Pancreas (tissue), 10 donors: ENCODE data around the gene GPS2. TPM values are rescaled to one million over a fixed set of nuclear protein-coding genes. Genes with fewer than 3 reads are reported as not detected.

ENCODE experiments used
- ATAC-seq, 4 donors: fragments of 200-7000 bp; cut with Tn5 transposase; one replicate each; pipeline versions ENCODE4 v1.8.0 to v1.9.1; 2020; ENCODE audit warnings: mild to moderate bottlenecking in 4 of 4, moderate library complexity in 4 of 4
- DNase-seq, 6 donors: peaks; one replicate each; pipeline ENCODE4 v3.0.0-alpha.2; 2020
- FAIRE-seq: peaks from 2 replicates; lab custom pipeline; 2012; peaks lifted over from hg19 to GRCh38; lab: Jason Lieb, UNC
- H3K27ac ChIP-seq, 4 donors: fragments of 200-600 bp; sonication (generic); 1 replicate in 3 of 4; 2 replicates in 1 of 4; pipeline versions ENCODE4 v1.5.0 to v1.8.0; 2020
- H3K27me3 ChIP-seq, 4 donors: fragments of 200-600 bp; one replicate each; pipeline ENCODE4 v1.8.0; 2021
- H3K36me3 ChIP-seq, 3 donors: fragments of 200-600 bp; sonication (generic) in 1 of 3; one replicate each; pipeline versions ENCODE4 v1.5.0 to v1.8.0; 2020 to 2021
- H3K4me1 ChIP-seq, 3 donors: fragments of 200-600 bp; one replicate each; pipeline ENCODE4 v1.8.0; 2021
- H3K4me3 ChIP-seq, 4 donors: fragments of 200-600 bp; sonication (generic) in 2 of 4; one replicate each; pipeline versions ENCODE4 v1.5.0 to v1.8.0; 2020 to 2021
- H3K9me3 ChIP-seq, 4 donors: fragments of 200-600 bp; one replicate each; pipeline ENCODE4 v1.8.0; 2021
- WGBS, 2 donors: extraction: QIAGEN DNeasy Blood & Tissue Kit; methylation state at CpG; one replicate each; pipeline ENCODE4 v1.1.7; 2013; 5-methylcytosine and 5-hydroxymethylcytosine counted together
- intact Hi-C, 3 donors: fragments of 100-400 bp; cut with DNase I; formaldehyde crosslinking; loops; one replicate each; pipeline versions ENCODE4 v1.11.1 to v1.14.2; 2022
- polyA plus RNA-seq, 2 donors: library from polyadenylated mRNA; stranded (reverse); fragments of 200-250 nt; gene quantifications; one replicate each; pipeline ENCODE4 v1.2.3, GENCODE V29; 2013
- total RNA-seq, 6 donors: library from RNA; stranded (reverse); fragmentation: NEBNext Ultra II Directional in 4 of 6; extraction: Animal tissue kit (Norgen Biotek cat#: 25700) in 4 of 6; gene quantifications; one replicate each; pipeline versions ENCODE4 v1.2.1 to v1.2.4, GENCODE V29; 2021 to 2023
- TF ChIP-seq, protein P1 (sequence below), 4 donors: fragments of 200-600 bp; sonication (generic) in 3 of 4; IDR thresholded peaks; one replicate each; pipeline versions ENCODE4 v1.5.0 to v1.8.0; 2021; ENCODE audit warnings: antibody characterized with exemption in 4 of 4
- donor health status: healthy with polysubstance abuse.
- donor health status: DM: no; HTN: no; CAD: no; lungs with moderate emphysema.
- donor health status: DM: no; HTN: no; CAD: no.
- donor health status: control.
- donor health status: control.
- donor health status: Bipolar disorder and iron deficiency.
- donor health status: DM: yes; HTN: yes; CAD: no.
- donor health status: DM: no; HTN: no; CAD: no.
- donor health status: DM: no; HTN: no; CAD: no.
- donor health status: DM: yes; HTN: yes; CAD: no.

GPS2 gene
- total and polyA plus RNA-seq, 8 donors = 22.1 to 101 (median 30.6) TPM

GRCh38 chr17:7329374-7329996 lies 14.3 kb upstream of the GPS2 start:
- Histone ChIP-seq H3K27me3 (no peaks in the 10 kb centered on the region), H3K4me1 (peaks cover 0 to 11% (median 4%) of the 10 kb centered on the region in 3 donors), H3K27ac (peak overlapping the region; percentile 71 to 91 (median 82)), H3K9me3 (no peaks in the 10 kb centered on the region), H3K36me3 (no peaks in the 10 kb centered on the region), H3K4me3 (peak overlapping the region; percentile 87 to 98 (median 96))
- peak; percentile 81 for FAIRE-seq
- peak; percentile 89 to 93 (median 90) for ATAC-seq
- 0% methylated on average over 42 to 43 of the region's 43 CpGs for WGBS, 2 donors
- DNase-seq = peak; percentile 93 to 99 (median 98)
- TF ChIP-seq, protein P1, sequence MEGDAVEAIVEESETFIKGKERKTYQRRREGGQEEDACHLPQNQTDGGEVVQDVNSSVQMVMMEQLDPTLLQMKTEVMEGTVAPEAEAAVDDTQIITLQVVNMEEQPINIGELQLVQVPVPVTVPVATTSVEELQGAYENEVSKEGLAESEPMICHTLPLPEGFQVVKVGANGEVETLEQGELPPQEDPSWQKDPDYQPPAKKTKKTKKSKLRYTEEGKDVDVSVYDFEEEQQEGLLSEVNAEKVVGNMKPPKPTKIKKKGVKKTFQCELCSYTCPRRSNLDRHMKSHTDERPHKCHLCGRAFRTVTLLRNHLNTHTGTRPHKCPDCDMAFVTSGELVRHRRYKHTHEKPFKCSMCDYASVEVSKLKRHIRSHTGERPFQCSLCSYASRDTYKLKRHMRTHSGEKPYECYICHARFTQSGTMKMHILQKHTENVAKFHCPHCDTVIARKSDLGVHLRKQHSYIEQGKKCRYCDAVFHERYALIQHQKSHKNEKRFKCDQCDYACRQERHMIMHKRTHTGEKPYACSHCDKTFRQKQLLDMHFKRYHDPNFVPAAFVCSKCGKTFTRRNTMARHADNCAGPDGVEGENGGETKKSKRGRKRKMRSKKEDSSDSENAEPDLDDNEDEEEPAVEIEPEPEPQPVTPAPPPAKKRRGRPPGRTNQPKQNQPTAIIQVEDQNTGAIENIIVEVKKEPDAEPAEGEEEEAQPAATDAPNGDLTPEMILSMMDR (IDR thresholded peaks at IDR 0.05) = no peak
- intact Hi-C loops = no loop called here

DNA sequence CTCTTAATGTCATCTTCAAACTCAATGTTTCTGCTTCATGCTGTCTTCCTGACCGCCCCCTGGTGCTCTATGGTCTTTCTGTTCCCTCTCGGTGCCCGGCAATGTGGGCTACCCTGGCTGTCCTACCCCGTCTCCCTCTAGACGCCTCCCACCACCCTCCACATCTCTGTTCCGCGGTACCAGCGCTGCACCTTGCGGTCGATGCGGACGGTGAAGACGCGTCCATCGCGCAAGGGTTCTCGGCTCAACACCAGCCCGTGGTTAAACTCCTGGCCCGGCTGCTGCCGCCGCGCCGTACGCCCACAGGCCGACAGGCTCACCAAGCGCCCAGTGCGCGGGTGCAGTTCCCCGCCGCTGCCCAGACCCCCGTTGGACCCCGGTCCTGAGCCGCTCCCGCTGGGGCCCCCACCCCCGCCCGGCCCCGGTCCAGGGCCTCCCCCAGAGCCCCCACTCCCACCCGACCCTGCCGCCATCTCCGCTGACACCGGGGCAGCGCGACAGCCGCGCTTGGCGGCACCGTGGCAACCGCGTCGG lies 13.7 kb upstream of the GPS2 start, which contains the start of gene NEURL4:
NEURL4 (minus strand) TSS at position 496 of the 534 bp plus-strand sequence; CDS start at position 473, 23 bp downstream.
- no peaks in the 10 kb centered on the region for H3K27me3 ChIP-seq
- TF ChIP-seq, protein P1 (IDR thresholded peaks at IDR 0.05) = no peak
- WGBS, 2 donors = 0 to 1% methylated on average over 49 to 50 of the region's 50 CpGs
- intact Hi-C loops = no loop called here
- H3K27ac ChIP-seq = peak within 1 kb of the TSS; percentile 71 to 91 (median 82)
- ATAC-seq (peak in 3 of 4 donors; percentile 21 to 39 (median 26)), DNase-seq (no peak), FAIRE-seq (no peak)
- H3K36me3 ChIP-seq = peaks cover 0 to under 1% (median 0%) of the 10 kb centered on the region in 3 donors
- peaks cover 0 to 11% (median 4%) of the 10 kb centered on the region in 3 donors for H3K4me1 ChIP-seq
- peak within 1 kb of the TSS; percentile 87 to 98 (median 96) for H3K4me3 ChIP-seq
- H3K9me3 ChIP-seq = no peaks in the 10 kb centered on the region

DNA sequence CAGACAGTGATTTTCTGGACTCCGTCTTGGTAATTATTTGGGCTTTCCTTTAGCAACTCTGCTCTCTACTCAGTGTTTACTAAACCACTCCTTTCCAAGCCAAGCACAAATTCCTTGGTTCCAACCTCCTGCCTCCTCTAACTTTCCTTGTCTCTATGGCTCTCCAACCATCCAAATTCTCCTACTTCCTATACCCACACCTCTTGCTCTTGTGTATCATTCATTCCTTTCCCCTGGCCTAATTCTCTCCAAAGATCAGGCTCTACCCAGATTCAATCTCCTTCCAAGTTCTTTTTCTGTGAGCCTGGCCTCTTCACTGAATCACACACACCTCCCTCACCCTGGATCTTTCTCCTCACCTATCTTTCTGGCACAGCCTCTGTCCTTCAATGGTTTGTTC lies 12.8 kb upstream of the GPS2 start:
- ATAC-seq = no peak
- Histone ChIP-seq H3K27ac (no peak overlapping the region), H3K36me3 (peaks cover 0 to 10% (median 0%) of the 10 kb centered on the region in 3 donors), H3K9me3 (no peaks in the 10 kb centered on the region), H3K27me3 (no peaks in the 10 kb centered on the region), H3K4me3 (peak overlapping the region in 1 of 4 donors; percentile 98), H3K4me1 (peaks cover 0 to 11% (median 4%) of the 10 kb centered on the region in 3 donors)
- intact Hi-C loops = no loop called here
- FAIRE-seq = no peak
- no peak for DNase-seq
- TF ChIP-seq, protein P1 (IDR thresholded peaks at IDR 0.05) = no peak
- WGBS, 2 donors = 60 to 62% methylated on average over 1 of the region's 1 CpG

DNA sequence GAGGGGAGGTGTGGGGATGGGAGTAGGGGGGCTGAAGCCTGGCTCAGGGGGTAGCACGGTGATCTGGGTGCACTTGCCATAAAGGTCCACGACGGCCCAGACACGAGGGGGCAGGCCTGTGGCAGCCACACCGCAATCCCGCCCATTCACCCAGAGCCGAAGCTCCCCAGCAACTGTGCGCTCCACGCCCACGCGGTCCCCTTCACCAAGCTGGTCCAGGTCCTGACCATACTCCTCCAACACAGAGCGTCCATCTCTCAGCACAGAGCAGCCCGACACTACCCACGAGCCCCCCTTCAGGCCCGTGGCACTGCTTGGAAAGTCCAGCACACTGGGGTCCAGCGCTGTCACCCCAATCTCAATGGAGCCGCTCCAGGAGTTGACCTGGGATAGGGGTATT lies 12.3 kb upstream of the GPS2 start:
- H3K27ac ChIP-seq = no peak overlapping the region
- TF ChIP-seq, protein P1 (IDR thresholded peaks at IDR 0.05) = no peak
- ATAC-seq (no peak), DNase-seq (peak in 3 of 6 donors; percentile 27 to 69 (median 40)), FAIRE-seq (no peak)
- no peak overlapping the region for H3K4me3 ChIP-seq
- intact Hi-C loops = no loop called here
- no peaks in the 10 kb centered on the region for H3K27me3 ChIP-seq
- 80 to 88% methylated on average over 17 of the region's 17 CpGs for WGBS, 2 donors
- no peaks in the 10 kb centered on the region for H3K9me3 ChIP-seq
- peaks cover 0 to 11% (median 4%) of the 10 kb centered on the region in 3 donors for H3K4me1 ChIP-seq
- H3K36me3 ChIP-seq = peaks cover 0 to 15% (median 0%) of the 10 kb centered on the region in 3 donors
